ENCODE results near the gene SIL1. TPM values are rescaled to one million over a fixed set of nuclear protein-coding genes. Genes with fewer than 3 reads are reported as not detected.

SIL1 gene
- total and polyA plus RNA-seq, 2 of the 4 experiments (the other 2 are of a cell fraction): 56.1 to 66.0 TPM

DNA sequence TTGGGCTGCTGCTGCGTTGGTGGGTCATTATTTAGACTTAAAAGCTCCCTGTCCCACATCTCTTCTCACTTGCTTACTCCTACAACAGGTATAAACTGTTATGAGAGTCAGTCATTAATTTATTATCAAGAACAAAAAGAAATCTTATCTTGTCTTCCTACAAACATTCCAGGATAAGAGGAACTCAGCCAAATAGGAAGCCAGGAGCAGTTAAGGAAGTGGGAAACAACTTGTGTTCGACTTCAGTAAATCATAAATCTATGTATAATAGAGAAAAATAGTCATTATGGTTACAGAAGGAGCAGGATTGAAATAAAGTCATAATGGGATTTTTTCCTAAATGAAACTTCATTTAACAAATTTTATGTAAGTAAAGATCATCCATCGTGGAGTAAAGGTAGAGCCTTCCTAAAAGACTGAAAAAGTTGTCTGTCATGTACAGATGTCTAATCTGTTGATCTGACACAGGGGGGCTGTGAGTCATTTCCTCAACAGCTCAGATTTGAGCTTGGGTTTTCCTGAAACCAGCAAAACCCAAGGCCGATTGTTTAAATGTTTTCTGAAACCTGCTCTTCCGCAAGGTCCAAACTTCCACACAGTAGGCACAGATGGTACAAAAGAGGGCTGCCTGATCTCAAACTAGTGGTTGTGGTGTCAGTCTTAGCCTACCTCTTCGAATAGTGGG, 297.7 kb downstream of the SIL1 start:
- Histone ChIP-seq H3K9ac (ENCODE audit: low read depth, low read length) (no peak overlapping the region), H3K4me3 (ENCODE audit: insufficient read depth, low read depth, low read length) (no peak overlapping the region), H4K20me1 (ENCODE audit: insufficient read depth, low read length) (peaks cover 8% of the 10 kb centered on the region; the same call in 1 of the 2 replicates), H3K18ac (ENCODE audit: low read depth, low read length) (no peak overlapping the region), H2BK120ac (ENCODE audit: low read depth, low read length) (no peak overlapping the region; the same call in 1 of the 2 replicates), H4K91ac (ENCODE audit: insufficient read depth, low read depth, low read length) (no peak overlapping the region), H2BK5ac (ENCODE audit: low read depth, low read length, poor library complexity, severe bottlenecking) (peak overlapping the region; percentile 31), H3K27me3 (ENCODE audit: control insufficient read depth, insufficient read depth, low read length) (no peaks in the 10 kb centered on the region), H2AFZ (replicated peaks; ENCODE audit: low read length, poor library complexity) (no peak overlapping the region), H3K79me1 (ENCODE audit: low read depth in 1 of 2, low read length in 2 of 2) (peaks cover 22 to 68% of the 10 kb centered on the region in 2 experiments), H3K4me2 (ENCODE audit: low read depth, low read length) (no peak overlapping the region), H2BK15ac (ENCODE audit: low read depth, low read length) (no peak overlapping the region; the same call in 2 of the 3 replicates), H3K14ac (replicated peaks; ENCODE audit: low read depth, low read length) (peak overlapping the region; percentile 83; the same call in 1 of the 2 replicates), H3K4ac (ENCODE audit: low read depth, low read length) (peak overlapping the region; percentile 70; the same call in 1 of the 2 replicates), H4K8ac (ENCODE audit: low read depth in 2 of 2, low read length in 2 of 2) (peak overlapping the region in 1 of 2 experiments; percentile 63; a peak in 1 of 4 replicates), H3K4me1 (ENCODE audit: control insufficient read depth, insufficient read depth, low read length) (peaks cover 21% of the 10 kb centered on the region), H3K9me1 (ENCODE audit: insufficient read depth, low read length) (peaks cover 17% of the 10 kb centered on the region), H3K23ac (ENCODE audit: low read depth, low read length) (peak overlapping the region; percentile 60; the same call in 1 of the 2 replicates), H4K5ac (ENCODE audit: low read depth, low read length) (no peak overlapping the region), H2AK9ac (replicated peaks; ENCODE audit: low read depth, low read length, poor library complexity) (peak overlapping the region; percentile 30), H3K36me3 (ENCODE audit: control insufficient read depth, insufficient read depth, low read length) (peaks cover 19% of the 10 kb centered on the region), H3K56ac (ENCODE audit: extremely low read depth, insufficient read depth, low read length) (no peak overlapping the region), H2AK5ac (ENCODE audit: low read depth, low read length) (peak overlapping the region; percentile 74; the same call in 1 of the 2 replicates), H3K27ac (ENCODE audit: insufficient read depth, low read length) (no peak overlapping the region), H3K9me3 (ENCODE audit: control insufficient read depth, insufficient read depth, low read length) (no peaks in the 10 kb centered on the region; the same call in 1 of the 2 replicates), H2BK20ac (ENCODE audit: low read depth, low read length) (no peak overlapping the region)
- CTCF ChIA-PET: no interaction called here
- BruUV-seq (replicated peaks): no TSS peak
- no CpG with 5 or more reads among the region's 6 CpGs for WGBS, 2 experiments (ENCODE audit: extremely low coverage in 2 of 2, insufficient read length in 1 of 2)
- DNase-seq: peak; percentile 75
- peak; percentile 36 for ATAC-seq (ENCODE audit: low read depth)
- dilution Hi-C loops (cut with HindIII; ENCODE audit: low sequenced_read_pairs, unreplicated experiment): no loop called here
- TF ChIP-seq FOS (IDR thresholded peaks at IDR 0.05; ENCODE audit: low read depth, low read length) (0 out of 2 replicates have a peak, but pooled peaks have one; percentile 26), BHLHE40 (IDR thresholded peaks at IDR 0.05; ENCODE audit: low read depth, low read length) (no peak)
- POLR2A ChIA-PET (ENCODE audit: unreplicated experiment): no interaction called here
- intact Hi-C loops (cut with micrococcal nuclease): no loop called here
- in situ Hi-C loops (cut with MboI; ENCODE audit: low sequenced_read_pairs): no loop called here
